HG03520 (cell line): ENCODE results near the gene KCNQ1.

Source experiments
- ATAC-seq: cut with Tn5 transposase; IDR thresholded peaks from one replicate; pipeline ENCODE4 v1.9.1; 2021; ENCODE audit warnings: mild to moderate bottlenecking, moderate library complexity; ENCODE audit not compliant: unreplicated experiment

The KCNQ1 gene

GRCh38 chr11:2410616-2411015, 34.2 kb upstream of the KCNQ1 start:
- ATAC-seq: no peak

GRCh38 chr11:2411446-2412305, 33.1 kb upstream of the KCNQ1 start:
- no peak for ATAC-seq

- ATAC-seq: no peak
Measured at GRCh38 chr11:2412323-2412722, 32.5 kb upstream of the KCNQ1 start.

- no peak for ATAC-seq
Measured at GRCh38 chr11:2413742-2414579, 30.8 kb upstream of the KCNQ1 start.

- ATAC-seq: no peak
Measured at GRCh38 chr11:2414616-2415015, 30.2 kb upstream of the KCNQ1 start.

- no peak for ATAC-seq
Measured at GRCh38 chr11:2415171-2415570, 29.6 kb upstream of the KCNQ1 start.

GRCh38 chr11:2415601-2416380, 29.0 kb upstream of the KCNQ1 start:
- ATAC-seq: no peak

GRCh38 chr11:2416765-2417164, 28.0 kb upstream of the KCNQ1 start:
- no peak for ATAC-seq

- no peak for ATAC-seq
Measured at GRCh38 chr11:2417856-2418692, 26.7 kb upstream of the KCNQ1 start.

- ATAC-seq: no peak
Measured at GRCh38 chr11:2418693-2419360, 26.0 kb upstream of the KCNQ1 start.

- no peak for ATAC-seq
Measured at GRCh38 chr11:2419638-2420501, 24.9 kb upstream of the KCNQ1 start.

- no peak for ATAC-seq
Measured at GRCh38 chr11:2420502-2421225, 24.1 kb upstream of the KCNQ1 start.

- no peak for ATAC-seq
Measured at GRCh38 chr11:2421226-2421994, 23.4 kb upstream of the KCNQ1 start.

- no peak for ATAC-seq
Measured at GRCh38 chr11:2421996-2422395, 22.8 kb upstream of the KCNQ1 start.

GRCh38 chr11:2422461-2423156, 22.2 kb upstream of the KCNQ1 start:
- no peak for ATAC-seq

GRCh38 chr11:2423157-2424025, 21.4 kb upstream of the KCNQ1 start:
- no peak for ATAC-seq
